UCSD-AML1 (cell line): ENCODE data around the gene SLCO2B1.

Experiments
- DNase-seq: peaks from one replicate; lab custom pipeline; 2025; ENCODE audit not compliant: unreplicated experiment; lab: John Stamatoyannopoulos, UW

The SLCO2B1 gene

DNA sequence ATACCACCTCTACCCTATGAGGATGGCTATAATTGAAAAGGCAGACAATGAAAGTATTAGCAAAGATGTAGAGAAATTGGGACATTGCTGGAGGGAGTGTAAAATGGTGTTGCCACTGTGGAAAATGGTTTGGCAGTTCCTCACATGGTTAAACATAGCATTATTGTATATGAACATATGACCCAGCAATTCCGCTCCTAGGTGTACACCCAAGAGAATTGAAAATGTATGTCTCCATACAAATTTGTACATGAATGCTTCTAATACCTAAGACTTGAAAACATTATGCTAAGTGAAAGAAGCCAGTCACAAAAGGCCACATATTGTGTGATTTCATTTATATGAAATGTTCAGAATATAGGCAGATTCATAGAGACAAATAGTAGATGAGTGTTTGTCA is 10.0 kb downstream of the SLCO2B1 start:
- DNase-seq, result no peak

- DNase-seq, result peak; percentile 63
Observed at GRCh38 chr11:75161506-75162095, 10.7 kb downstream of the SLCO2B1 start.

DNA sequence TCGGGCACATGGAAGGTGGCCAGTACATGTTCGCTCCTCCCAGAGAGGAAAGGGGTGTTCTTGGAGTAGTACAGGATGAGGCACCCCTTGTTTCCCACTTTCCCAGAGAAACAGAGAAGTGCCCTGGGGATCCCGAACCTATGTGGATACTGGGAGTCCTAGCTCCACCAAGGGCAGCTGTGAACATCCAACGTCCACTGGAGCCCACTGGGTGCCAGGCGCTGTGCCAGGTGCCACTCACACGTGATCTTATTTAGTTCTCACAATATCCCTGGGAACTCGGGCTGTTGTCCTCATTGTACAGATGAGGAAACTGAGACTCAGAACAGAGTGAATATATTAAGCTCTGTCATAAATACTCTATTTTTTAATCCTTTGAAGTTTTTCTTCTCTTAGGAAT is 12.0 kb downstream of the SLCO2B1 start:
- no peak for DNase-seq

- no peak for DNase-seq
Observed at GRCh38 chr11:75163921-75164849, 13.3 kb downstream of the SLCO2B1 start.

DNA sequence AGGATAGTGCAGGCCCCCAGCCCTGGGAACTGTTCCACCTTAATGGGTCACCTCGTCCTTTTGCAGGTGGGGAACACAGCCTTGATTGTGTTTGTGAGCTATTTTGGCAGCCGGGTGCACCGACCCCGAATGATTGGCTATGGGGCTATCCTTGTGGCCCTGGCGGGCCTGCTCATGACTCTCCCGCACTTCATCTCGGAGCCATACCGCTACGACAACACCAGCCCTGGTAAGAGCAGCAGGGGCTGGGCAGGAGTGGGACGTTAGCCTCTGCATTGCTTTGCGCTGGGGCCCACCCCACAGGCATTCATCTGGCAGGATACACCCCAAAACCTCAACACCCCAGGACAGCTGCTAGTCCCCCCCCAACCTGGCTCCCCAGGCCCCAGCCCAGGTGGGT is 14.8 kb downstream of the SLCO2B1 start:
- DNase-seq, result no peak

DNA sequence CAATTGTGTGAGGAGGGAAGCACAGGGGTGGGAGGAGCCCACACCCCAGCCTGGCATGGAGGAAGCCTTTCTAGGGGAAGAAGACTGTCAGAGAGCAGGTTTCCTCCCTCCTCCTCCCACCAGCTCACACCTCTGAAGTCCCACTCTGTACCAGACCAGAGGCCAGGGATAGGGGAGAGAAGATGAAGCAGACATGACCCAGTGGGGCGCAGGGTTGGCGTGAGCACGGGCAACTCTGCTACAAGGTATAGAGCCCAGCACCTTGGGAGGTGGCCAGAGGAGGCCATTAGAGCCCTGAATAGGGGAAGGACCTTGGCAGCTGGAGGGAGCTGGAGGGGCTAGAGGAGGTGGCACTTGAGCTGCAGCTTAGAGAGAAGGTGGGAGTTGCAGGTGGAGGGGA is 15.9 kb downstream of the SLCO2B1 start:
- DNase-seq, result no peak

DNA sequence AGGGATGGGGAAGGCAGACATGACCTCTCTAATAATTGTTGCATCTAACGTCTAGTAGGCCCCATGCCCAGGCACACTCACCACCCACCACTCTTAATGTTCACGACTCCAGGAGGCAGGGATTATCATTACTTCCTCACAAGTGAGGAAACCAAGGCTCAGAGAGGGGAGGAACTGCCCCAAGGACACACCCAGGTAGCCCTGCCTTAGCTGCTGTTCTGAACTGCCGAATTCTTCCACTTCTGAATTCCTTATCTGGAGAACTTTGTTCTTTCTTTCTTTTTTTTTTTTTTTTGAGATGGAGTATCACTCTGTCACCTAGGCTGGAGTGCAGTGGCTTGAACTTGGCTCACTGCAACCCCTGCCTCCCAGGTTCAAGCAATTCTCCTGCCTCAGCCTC is 16.7 kb downstream of the SLCO2B1 start:
- no peak for DNase-seq

DNA sequence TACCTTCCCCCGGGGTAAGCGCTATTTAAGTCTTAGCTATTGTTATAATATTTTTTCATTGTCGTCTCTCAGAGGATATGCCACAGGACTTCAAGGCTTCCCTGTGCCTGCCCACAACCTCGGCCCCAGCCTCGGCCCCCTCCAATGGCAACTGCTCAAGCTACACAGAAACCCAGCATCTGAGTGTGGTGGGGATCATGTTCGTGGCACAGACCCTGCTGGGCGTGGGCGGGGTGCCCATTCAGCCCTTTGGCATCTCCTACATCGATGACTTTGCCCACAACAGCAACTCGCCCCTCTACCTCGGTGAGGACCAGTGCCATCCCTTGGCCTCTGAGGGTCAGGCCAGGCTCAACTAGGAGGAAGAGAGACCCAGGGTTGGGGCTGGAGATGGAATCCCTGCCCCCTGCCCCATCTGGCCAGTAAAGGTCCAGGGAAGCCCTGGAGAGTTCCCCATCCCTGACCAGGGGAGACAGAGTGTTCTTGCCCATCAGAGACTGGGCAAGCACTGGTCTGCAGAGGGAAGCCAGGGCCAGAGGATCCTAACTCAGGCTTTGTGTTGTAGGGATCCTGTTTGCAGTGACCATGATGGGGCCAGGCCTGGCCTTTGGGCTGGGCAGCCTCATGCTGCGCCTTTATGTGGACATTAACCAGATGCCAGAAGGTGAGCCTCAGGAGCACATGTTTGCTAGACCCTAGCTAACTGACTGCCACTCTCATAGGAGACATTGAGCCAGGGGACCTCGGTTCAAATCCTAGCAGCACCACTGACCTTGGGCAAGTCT is 18.4 kb downstream of the SLCO2B1 start:
- no peak for DNase-seq

DNA sequence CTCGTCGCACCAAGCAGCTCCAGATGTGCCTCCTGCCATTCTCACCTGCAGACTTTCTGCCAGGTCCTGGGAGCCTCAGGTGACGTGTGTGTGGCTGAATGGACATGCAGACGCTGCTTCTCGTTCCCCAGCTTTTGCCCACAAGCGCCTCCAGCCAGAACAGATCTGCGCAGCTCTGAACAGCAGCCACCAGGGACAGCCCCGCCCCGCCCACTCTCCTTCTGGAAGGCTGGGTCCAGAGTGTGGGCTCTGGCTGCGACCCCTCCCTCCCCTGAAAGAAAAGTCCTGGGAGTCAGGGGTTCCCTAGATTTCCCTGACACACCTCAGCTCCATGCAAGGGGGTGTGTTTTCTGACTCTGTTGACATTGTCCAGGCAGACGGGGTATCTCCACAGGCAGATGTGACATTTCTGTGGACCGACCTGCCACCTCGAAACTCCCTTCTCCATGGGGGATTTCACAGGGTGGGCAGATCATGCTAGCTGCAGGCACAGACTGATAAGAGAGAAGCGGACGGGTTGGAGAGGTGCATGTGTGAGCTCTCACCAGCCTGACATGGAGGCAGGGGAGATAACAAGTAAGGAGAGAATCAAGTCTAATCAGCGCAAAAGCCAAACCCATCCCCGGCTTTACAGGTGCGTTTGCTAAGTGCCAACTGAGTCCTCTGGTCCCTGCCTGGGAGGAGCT is 19.8 kb downstream of the SLCO2B1 start:
- no peak for DNase-seq

DNA sequence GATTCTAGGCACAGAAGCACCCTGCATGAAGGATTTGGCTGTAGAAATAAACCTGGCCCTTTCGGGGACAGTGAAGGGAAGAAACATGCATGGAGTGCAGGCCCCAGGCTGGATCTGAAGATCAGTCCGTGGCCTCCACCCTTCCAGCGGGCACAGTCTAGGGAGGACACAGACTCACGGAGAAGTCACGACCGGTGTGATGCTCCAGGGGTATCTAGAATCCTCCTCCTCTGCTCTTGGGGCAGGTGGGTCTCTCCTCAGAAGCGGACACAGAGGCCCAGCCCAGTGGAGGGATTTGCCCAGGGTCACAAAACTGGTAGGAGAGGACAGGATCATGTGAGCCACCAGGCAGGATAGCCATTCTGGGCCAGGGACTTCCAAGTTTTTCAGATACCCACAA is 22.4 kb downstream of the SLCO2B1 start:
- DNase-seq, result no peak

- DNase-seq, result peak; percentile 47
Observed at GRCh38 chr11:75174781-75175370, 24.0 kb downstream of the SLCO2B1 start.

GRCh38 chr11:75182664-75183063 is 31.8 kb downstream of the SLCO2B1 start:
- DNase-seq, result no peak

- no peak for DNase-seq
Observed at GRCh38 chr11:75184051-75184450, 33.1 kb downstream of the SLCO2B1 start.

DNA sequence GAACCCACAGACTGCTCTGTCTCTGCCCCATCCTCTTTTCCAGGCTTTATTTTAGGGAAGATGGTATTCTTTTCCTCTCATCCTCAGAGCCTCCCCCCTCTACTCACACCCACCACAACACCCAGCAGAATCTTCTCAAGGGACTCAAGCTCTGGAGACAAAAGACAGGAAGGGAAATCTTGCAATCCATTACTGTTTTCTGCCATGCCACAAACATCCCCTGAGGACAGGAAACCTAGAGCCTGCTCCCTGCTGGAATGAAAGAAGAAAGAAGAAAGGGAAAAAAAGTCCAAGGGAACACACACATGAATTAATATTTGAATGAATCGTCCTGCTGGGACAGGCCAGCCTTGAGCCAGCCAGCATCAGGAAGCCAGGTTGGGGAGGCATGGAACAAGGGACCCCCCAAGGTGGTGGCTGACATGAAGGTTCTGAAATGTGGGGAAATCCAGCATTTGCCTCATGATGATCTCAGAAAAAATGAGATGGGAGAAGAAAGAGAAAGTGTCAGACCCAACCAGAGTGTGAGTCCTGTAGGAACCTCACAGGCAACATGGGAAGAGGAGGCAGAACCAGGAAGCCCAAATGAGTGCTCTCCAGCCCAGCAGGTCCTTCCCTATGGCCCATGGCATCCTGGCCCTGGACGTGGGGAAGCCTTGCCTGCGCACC is 34.0 kb downstream of the SLCO2B1 start:
- DNase-seq, result no peak

DNA sequence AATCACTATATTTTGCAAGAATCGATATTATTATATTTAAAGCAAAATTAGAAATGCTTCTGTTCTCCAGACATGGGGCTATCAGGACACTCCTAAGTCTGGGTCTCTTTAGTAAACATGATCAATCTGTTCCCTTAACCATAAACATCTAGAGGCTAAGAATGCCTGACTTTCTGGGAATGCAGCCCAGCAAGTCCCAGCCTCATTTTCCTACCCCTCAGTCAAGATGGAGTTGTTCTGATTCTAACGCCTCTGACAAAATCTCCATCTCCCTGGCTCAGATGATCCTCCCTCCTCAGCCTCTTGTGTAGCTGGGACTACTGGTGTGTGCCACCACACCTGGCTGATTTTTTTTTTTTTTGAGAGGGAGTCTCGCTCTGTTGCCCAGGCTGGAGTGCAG is 35.0 kb downstream of the SLCO2B1 start:
- no peak for DNase-seq

GRCh38 chr11:75186999-75187398 is 36.1 kb downstream of the SLCO2B1 start:
- DNase-seq, result no peak

- peak; percentile 26 for DNase-seq
Observed at GRCh38 chr11:75188671-75189070, 37.8 kb downstream of the SLCO2B1 start.

DNA sequence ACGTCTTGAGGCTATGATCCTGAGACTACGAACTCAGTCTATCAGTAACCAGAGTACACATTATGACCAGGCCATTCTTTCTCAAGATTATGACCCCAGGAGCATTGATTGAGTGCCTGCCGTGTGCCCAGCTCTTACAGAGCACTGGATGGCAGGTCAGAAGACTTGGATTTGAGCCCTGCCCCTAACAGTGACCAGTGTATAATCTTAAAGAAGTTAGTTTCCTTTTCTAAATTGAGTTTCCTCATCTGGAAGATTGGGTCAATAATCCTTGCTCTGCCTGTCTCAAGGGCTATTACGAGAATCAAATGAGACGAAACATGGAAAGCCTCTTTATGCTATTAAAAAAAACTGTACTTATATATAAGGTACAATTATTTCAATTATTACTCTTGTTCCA is 38.2 kb downstream of the SLCO2B1 start:
- DNase-seq, result no peak

DNA sequence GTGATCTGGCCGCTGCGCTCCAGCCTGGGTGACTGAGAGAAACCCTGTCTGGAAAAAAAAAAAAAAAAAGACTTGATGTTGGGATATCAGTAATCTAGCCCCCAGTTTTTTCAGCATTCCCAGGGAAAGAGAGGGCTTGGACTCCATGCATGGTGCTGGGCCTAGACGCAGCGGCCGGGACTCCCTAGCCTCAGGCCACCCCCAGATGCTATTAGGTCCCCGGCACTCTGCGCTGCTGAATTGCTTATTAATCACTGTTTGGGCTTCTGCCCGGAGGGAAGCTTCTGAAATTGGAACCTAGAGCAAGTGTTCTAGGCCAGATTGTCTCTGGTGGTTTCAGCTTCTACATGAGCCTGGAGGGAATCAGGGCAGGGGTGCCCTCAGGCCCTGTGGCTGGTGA is 39.0 kb downstream of the SLCO2B1 start:
- no peak for DNase-seq

DNA sequence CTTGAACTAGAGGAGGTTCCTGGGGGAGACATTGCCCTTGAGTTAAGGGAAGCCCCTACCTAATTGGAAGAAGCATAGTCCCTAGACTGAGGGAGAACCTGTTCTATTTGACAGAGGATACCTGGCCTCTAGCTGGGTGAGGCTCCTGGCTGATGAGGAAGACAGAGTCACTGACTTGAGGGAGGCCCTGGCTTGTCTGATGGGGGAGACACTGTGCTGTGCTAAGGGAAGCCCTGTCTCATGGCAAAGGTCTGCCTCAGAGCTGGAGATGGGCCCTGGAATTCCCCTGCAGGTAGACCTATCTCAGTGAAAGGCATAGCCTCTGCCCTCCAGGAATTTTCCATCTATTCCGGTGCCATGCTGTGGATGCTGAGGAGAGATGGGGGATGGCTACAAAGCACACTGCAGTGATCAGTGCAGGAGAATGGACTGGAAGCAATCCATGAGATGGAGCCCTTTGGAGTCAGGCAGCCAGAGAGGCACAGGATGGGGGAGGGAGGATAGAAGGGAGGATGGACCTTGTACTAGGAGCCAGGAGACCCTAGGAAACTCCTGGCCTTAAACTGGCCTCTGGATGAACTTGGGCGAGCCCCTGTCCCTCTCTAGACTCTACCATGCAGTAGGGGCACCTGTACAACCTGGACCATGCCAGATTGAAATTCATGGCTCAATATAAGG is 39.9 kb downstream of the SLCO2B1 start:
- DNase-seq, result no peak
